Muscle of leg (tissue), 11 donors: ENCODE results near the gene LYRM4. TPM values are rescaled to one million over a fixed set of nuclear protein-coding genes. Genes with fewer than 3 reads are reported as not detected.

Experiments used
- DNase-seq: peaks from one replicate; pipeline ENCODE4 v3.0.0; 2013
- H3K27ac ChIP-seq: one replicate; pipeline ENCODE4 v1.5.1; 2013; ENCODE audit warnings: mild to moderate bottlenecking, low read length, control low read depth
- H3K27me3 ChIP-seq: one replicate; pipeline ENCODE4 v1.6.1; 2013; ENCODE audit warnings: low read length; ENCODE audit not compliant: control insufficient read depth, insufficient read depth
- H3K36me3 ChIP-seq: one replicate; pipeline ENCODE4 v1.6.1; 2013; ENCODE audit warnings: low read length; ENCODE audit not compliant: control insufficient read depth, insufficient read depth
- H3K4me1 ChIP-seq: one replicate; pipeline ENCODE4 v1.6.1; 2013; ENCODE audit warnings: low read length; ENCODE audit not compliant: control insufficient read depth, insufficient read depth
- H3K4me3 ChIP-seq: one replicate; pipeline ENCODE4 v1.5.1; 2013; ENCODE audit warnings: low read length, control low read depth
- H3K9me3 ChIP-seq: replicated peaks from 2 replicates; pipeline ENCODE4 v1.6.1; 2013; ENCODE audit warnings: low read depth, low read length; ENCODE audit not compliant: control insufficient read depth
- WGBS: methylation state at CpG from one replicate; pipeline ENCODE4 v1.1.5; 2013; ENCODE audit warnings: missing lambda C conversion rate; ENCODE audit not compliant: insufficient coverage; 5-methylcytosine and 5-hydroxymethylcytosine counted together
- polyA plus RNA-seq, 8 donors: library from polyadenylated mRNA; unstranded; fragments of 120-200 nt; gene quantifications; one replicate each; pipeline versions ENCODE4 v1.2.1 to v1.2.3, GENCODE V29; 2013; ENCODE audit warnings: inconsistent platforms in 1 of 8, low replicate concordance in 1 of 8; ENCODE audit not compliant: insufficient read length in 8 of 8, insufficient read depth in 1 of 8
- total RNA-seq: library from RNA; stranded (reverse); fragments of 120-200 nt; gene quantifications from one replicate; pipeline ENCODE4 v1.2.4, GENCODE V29; 2013

LYRM4 gene
- total and polyA plus RNA-seq, 9 donors: 21.8 to 36.6 (median 29.4) TPM

- H3K9me3 ChIP-seq: no peaks in the 10 kb centered on the region
- H3K36me3 ChIP-seq: no peaks in the 10 kb centered on the region
- H3K27ac ChIP-seq: no peak overlapping the region
- DNase-seq: no peak
- no peak overlapping the region for H3K4me3 ChIP-seq
- no peaks in the 10 kb centered on the region for H3K27me3 ChIP-seq
- peaks cover 22% of the 10 kb centered on the region for H3K4me1 ChIP-seq
- WGBS: 93% methylated on average over 7 of the region's 10 CpGs
Measured at GRCh38 chr6:5120011-5120410, 140.7 kb downstream of the LYRM4 start.

- no peaks in the 10 kb centered on the region for H3K9me3 ChIP-seq
- 93% methylated on average over 13 of the region's 17 CpGs for WGBS
Measured at GRCh38 chr6:5119090-5119951, 141.4 kb downstream of the LYRM4 start.

GRCh38 chr6:5116243-5116991 is 144.3 kb downstream of the LYRM4 start:
- 82% methylated on average over 4 of the region's 9 CpGs for WGBS

More at GRCh38 chr6:5119090-5119951, 141.4 kb downstream of the LYRM4 start:
- DNase-seq: no peak
- no peaks in the 10 kb centered on the region for H3K27me3 ChIP-seq
- H3K4me1 ChIP-seq: peaks cover 19% of the 10 kb centered on the region
- H3K4me3 ChIP-seq: no peak overlapping the region
- H3K36me3 ChIP-seq: no peaks in the 10 kb centered on the region
- no peak overlapping the region for H3K27ac ChIP-seq

GRCh38 chr6:5115168-5115567 is 145.6 kb downstream of the LYRM4 start:
- DNase-seq: no peak
- Histone ChIP-seq H3K27ac (no peak overlapping the region), H3K36me3 (peaks cover 5% of the 10 kb centered on the region), H3K27me3 (no peaks in the 10 kb centered on the region), H3K4me3 (no peak overlapping the region), H3K9me3 (no peaks in the 10 kb centered on the region), H3K4me1 (peaks cover 10% of the 10 kb centered on the region)
- WGBS: 81% methylated on average over 5 of the region's 10 CpGs

More at GRCh38 chr6:5116243-5116991, 144.3 kb downstream of the LYRM4 start:
- no peaks in the 10 kb centered on the region for H3K27me3 ChIP-seq
- H3K9me3 ChIP-seq: no peaks in the 10 kb centered on the region
- H3K4me3 ChIP-seq: no peak overlapping the region
- peaks cover 10% of the 10 kb centered on the region for H3K4me1 ChIP-seq
- no peak for DNase-seq
- no peak overlapping the region for H3K27ac ChIP-seq
- H3K36me3 ChIP-seq: peaks cover 5% of the 10 kb centered on the region

GRCh38 chr6:5113096-5113495 is 147.7 kb downstream of the LYRM4 start:
- no peaks in the 10 kb centered on the region for H3K9me3 ChIP-seq

GRCh38 chr6:5112066-5112799 is 148.5 kb downstream of the LYRM4 start:
- H3K27ac ChIP-seq: no peak overlapping the region
- H3K4me1 ChIP-seq: peaks cover 14% of the 10 kb centered on the region
- peaks cover 5% of the 10 kb centered on the region for H3K36me3 ChIP-seq
- DNase-seq: no peak
- no peaks in the 10 kb centered on the region for H3K27me3 ChIP-seq
- H3K9me3 ChIP-seq: no peaks in the 10 kb centered on the region
- 67% methylated on average over 8 of the region's 17 CpGs for WGBS
- no peak overlapping the region for H3K4me3 ChIP-seq

More at GRCh38 chr6:5113096-5113495, 147.7 kb downstream of the LYRM4 start:
- Histone ChIP-seq H3K4me3 (no peak overlapping the region), H3K27me3 (no peaks in the 10 kb centered on the region), H3K4me1 (peaks cover 14% of the 10 kb centered on the region), H3K27ac (no peak overlapping the region), H3K36me3 (peaks cover 5% of the 10 kb centered on the region)
- WGBS: 98% methylated on average over 13 of the region's 13 CpGs
- no peak for DNase-seq

GRCh38 chr6:5111626-5112025 is 149.1 kb downstream of the LYRM4 start:
- Histone ChIP-seq H3K36me3 (peaks cover 5% of the 10 kb centered on the region), H3K9me3 (no peaks in the 10 kb centered on the region), H3K4me1 (peaks cover 14% of the 10 kb centered on the region), H3K27ac (no peak overlapping the region), H3K4me3 (no peak overlapping the region), H3K27me3 (no peaks in the 10 kb centered on the region)
- DNase-seq: no peak
- WGBS: 89% methylated on average over 5 of the region's 7 CpGs

- Histone ChIP-seq H3K27ac (no peak overlapping the region), H3K4me1 (peaks cover 14% of the 10 kb centered on the region), H3K36me3 (peaks cover 5% of the 10 kb centered on the region), H3K9me3 (no peaks in the 10 kb centered on the region), H3K27me3 (no peaks in the 10 kb centered on the region), H3K4me3 (no peak overlapping the region)
- DNase-seq: no peak
- WGBS: 88% methylated on average over 16 of the region's 16 CpGs
Measured at GRCh38 chr6:5110246-5110645, 150.5 kb downstream of the LYRM4 start.

- Histone ChIP-seq H3K4me1 (peaks cover 14% of the 10 kb centered on the region), H3K36me3 (peaks cover 5% of the 10 kb centered on the region), H3K9me3 (no peaks in the 10 kb centered on the region), H3K27ac (no peak overlapping the region), H3K27me3 (no peaks in the 10 kb centered on the region), H3K4me3 (no peak overlapping the region)
- DNase-seq: no peak
- 95% methylated on average over 3 of the region's 10 CpGs for WGBS
Measured at GRCh38 chr6:5109436-5109835, 151.3 kb downstream of the LYRM4 start.
